Spleen (tissue), 7 donors: ENCODE measurements around the gene COL16A1.

Source experiments
- POLR2A ChIP-seq, 3 donors: fragments of 450-650 bp; IDR thresholded peaks; one replicate each; pipeline ENCODE4 v1.5.1; 2017; ENCODE audit warnings: antibody characterized with exemption in 3 of 3, mild to moderate bottlenecking in 1 of 3
- POLR2AphosphoS5 ChIP-seq, 3 donors: sonication (generic); formaldehyde crosslinking; IDR thresholded peaks; one replicate each; pipeline ENCODE4 v1.5.1; 2017; ENCODE audit warnings: antibody characterized with exemption in 3 of 3
- TF ChIP-seq, protein P1 (sequence below), 11 experiments: fragments of 200-600 bp in 7 of 11; fragments of 450-650 bp in 4 of 11; sonication (generic) in 4 of 11; IDR thresholded peaks in 8 of 11; conservative IDR thresholded peaks in 3 of 11; 1 replicate in 7 of 11; 2 replicates in 4 of 11; pipeline versions ENCODE4 v1.4.0 to v1.8.0; 2016 to 2021; ENCODE audit warnings: antibody characterized with exemption in 11 of 11, inconsistent platforms in 4 of 11, mild to moderate bottlenecking in 1 of 11
- donor health status: DM: no; HTN: no; CAD: no; lungs with moderate emphysema.
- donor health status: DM: no; HTN: no; CAD: no.
- donor health status: DM: no; HTN: no; CAD: no.

DNA sequence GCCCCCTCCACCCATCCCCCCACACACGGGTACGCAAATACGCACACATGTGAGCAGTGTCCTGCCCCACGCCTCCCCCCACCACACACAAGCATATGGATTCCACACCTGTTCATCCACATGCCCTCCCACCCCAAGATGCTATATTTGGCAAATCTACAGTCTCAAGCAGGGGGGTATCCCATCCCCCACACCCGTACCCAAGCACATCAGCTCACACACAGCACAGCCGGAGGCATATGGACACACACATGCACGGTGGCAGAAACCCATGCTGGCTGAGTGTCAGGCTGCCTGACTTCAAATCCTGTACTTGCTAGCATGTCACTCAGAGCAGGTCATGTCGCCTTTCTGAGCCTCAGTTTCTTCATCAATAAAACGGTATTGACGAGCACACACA lies 10.6 kb downstream of the COL16A1 start:
- TF ChIP-seq POLR2A (IDR thresholded peaks at IDR 0.05), result no peak
- TF ChIP-seq, protein P1, sequence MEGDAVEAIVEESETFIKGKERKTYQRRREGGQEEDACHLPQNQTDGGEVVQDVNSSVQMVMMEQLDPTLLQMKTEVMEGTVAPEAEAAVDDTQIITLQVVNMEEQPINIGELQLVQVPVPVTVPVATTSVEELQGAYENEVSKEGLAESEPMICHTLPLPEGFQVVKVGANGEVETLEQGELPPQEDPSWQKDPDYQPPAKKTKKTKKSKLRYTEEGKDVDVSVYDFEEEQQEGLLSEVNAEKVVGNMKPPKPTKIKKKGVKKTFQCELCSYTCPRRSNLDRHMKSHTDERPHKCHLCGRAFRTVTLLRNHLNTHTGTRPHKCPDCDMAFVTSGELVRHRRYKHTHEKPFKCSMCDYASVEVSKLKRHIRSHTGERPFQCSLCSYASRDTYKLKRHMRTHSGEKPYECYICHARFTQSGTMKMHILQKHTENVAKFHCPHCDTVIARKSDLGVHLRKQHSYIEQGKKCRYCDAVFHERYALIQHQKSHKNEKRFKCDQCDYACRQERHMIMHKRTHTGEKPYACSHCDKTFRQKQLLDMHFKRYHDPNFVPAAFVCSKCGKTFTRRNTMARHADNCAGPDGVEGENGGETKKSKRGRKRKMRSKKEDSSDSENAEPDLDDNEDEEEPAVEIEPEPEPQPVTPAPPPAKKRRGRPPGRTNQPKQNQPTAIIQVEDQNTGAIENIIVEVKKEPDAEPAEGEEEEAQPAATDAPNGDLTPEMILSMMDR (IDR thresholded peaks at IDR 0.05 in 8 of 11, conservative IDR thresholded peaks at IDR 0.05 in 3 of 11), result no peak
- TF ChIP-seq POLR2AphosphoS5 (IDR thresholded peaks at IDR 0.05), result no peak
